HL-60 (cell line): ENCODE measurements around the gene SCN3B.

ENCODE experiments used
- CTCF ChIP-seq: IDR thresholded peaks from one replicate; pipeline ENCODE4 v1.5.1; 2011; ENCODE audit warnings: low read length, control low read depth, inconsistent platforms; ENCODE audit not compliant: insufficient read depth
- GABPA ChIP-seq: IDR thresholded peaks from 2 replicates; pipeline ENCODE4 v1.6.1; 2012; ENCODE audit warnings: low read depth
- POLR2AphosphoS5 ChIP-seq: IDR thresholded peaks from 2 replicates; pipeline ENCODE4 v1.6.1; 2012; ENCODE audit warnings: low read depth
- SPI1 ChIP-seq: IDR thresholded peaks from 2 replicates; pipeline ENCODE4 v1.6.1; 2012; ENCODE audit warnings: low read depth, mild to moderate bottlenecking, borderline replicate concordance

DNA sequence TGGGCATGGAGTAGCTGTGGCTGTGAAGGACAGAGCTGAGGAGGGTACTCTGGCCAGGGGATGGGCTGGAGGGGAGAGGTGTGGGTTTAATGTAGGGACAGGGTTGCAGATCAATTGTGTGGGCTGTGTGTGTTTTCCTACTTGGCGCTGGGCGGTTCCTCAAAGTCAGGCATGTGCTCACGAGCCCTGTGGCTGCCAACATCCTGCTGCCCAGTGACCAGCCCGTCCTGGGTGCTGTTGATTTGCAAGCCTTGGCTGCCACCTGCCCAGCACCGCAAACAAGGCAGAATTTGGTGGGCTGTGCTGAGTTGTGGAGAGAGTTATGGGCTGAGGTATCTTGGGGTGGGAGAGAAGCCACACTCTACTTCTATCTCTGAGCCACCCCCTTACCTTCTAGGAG is 69.2 kb downstream of the SCN3B start:
- no peak for TF ChIP-seq CTCF
- TF ChIP-seq GABPA, result no peak
- no peak for TF ChIP-seq SPI1
- TF ChIP-seq POLR2AphosphoS5, result no peak
